HL-60 (cell line): Measurements from ENCODE around the gene CATSPERD.

Experiments
- DNase-seq, 2 experiments: peaks; one replicate each; pipeline ENCODE4 v3.0.0-alpha.2; 2010 to 2020; ENCODE audit warnings: low read depth in 1 of 2, low spot score in 1 of 2
- H3K27ac ChIP-seq: fragments of 250-450 bp; sonication (Bioruptor Pico); replicated peaks from 2 replicates; pipeline ENCODE4 v1.5.1; 2020; ENCODE audit warnings: mild to moderate bottlenecking, moderate library complexity
- H3K27me3 ChIP-seq: fragments of 250-450 bp; sonication (Bioruptor Pico); 2 replicates; pipeline ENCODE4 v1.5.1; 2021; ENCODE audit warnings: mild to moderate bottlenecking, moderate library complexity; ENCODE audit not compliant: insufficient read depth, poor library complexity, severe bottlenecking
- H3K4me3 ChIP-seq: replicated peaks from 2 replicates; pipeline ENCODE4 v1.5.1; 2011; ENCODE audit warnings: mild to moderate bottlenecking, control low read depth, low read length; ENCODE audit not compliant: insufficient read depth
- CTCF ChIP-seq: IDR thresholded peaks from one replicate; pipeline ENCODE4 v1.5.1; 2011; ENCODE audit warnings: low read length, control low read depth, inconsistent platforms; ENCODE audit not compliant: insufficient read depth
- GABPA ChIP-seq: IDR thresholded peaks from 2 replicates; pipeline ENCODE4 v1.6.1; 2012; ENCODE audit warnings: low read depth
- POLR2AphosphoS5 ChIP-seq: IDR thresholded peaks from 2 replicates; pipeline ENCODE4 v1.6.1; 2012; ENCODE audit warnings: low read depth
- REST ChIP-seq: IDR thresholded peaks from 2 replicates; pipeline ENCODE4 v1.6.1; 2012; ENCODE audit warnings: low read depth; ENCODE audit not compliant: insufficient replicate concordance
- SPI1 ChIP-seq: IDR thresholded peaks from 2 replicates; pipeline ENCODE4 v1.6.1; 2012; ENCODE audit warnings: low read depth, mild to moderate bottlenecking, borderline replicate concordance

The CATSPERD gene

GRCh38 chr19:5678071-5678718 lies 42.2 kb upstream of the CATSPERD start:
- DNase-seq, result no peak
- no peak for TF ChIP-seq SPI1
- TF ChIP-seq CTCF, result no peak
- no peak for TF ChIP-seq GABPA
- no peak for TF ChIP-seq REST
- TF ChIP-seq POLR2AphosphoS5, result no peak
- H3K27me3 ChIP-seq, result no peaks in the 10 kb centered on the region
- no peak overlapping the region for H3K4me3 ChIP-seq
- H3K27ac ChIP-seq, result no peak overlapping the region

- DNase-seq, result peak in 1 of 2 experiments; percentile 42
- no peak for TF ChIP-seq CTCF
- no peak for TF ChIP-seq REST
- no peak for TF ChIP-seq GABPA
- no peak for TF ChIP-seq SPI1
- TF ChIP-seq POLR2AphosphoS5, result no peak
- peak overlapping the region; percentile 90 for H3K27ac ChIP-seq
- H3K4me3 ChIP-seq, result peak overlapping the region; percentile 97
- no peaks in the 10 kb centered on the region for H3K27me3 ChIP-seq
These were observed 41.0 kb upstream of the CATSPERD start for GRCh38 chr19:5679289-5680083.

GRCh38 chr19:5680084-5680436 lies 40.4 kb upstream of the CATSPERD start:
- peak in 1 of 2 experiments; percentile 61 for DNase-seq
- Histone ChIP-seq H3K27me3 (no peaks in the 10 kb centered on the region), H3K4me3 (peak overlapping the region; percentile 97), H3K27ac (peak overlapping the region; percentile 90)
- TF ChIP-seq CTCF, result no peak
- TF ChIP-seq POLR2AphosphoS5, result no peak
- no peak for TF ChIP-seq GABPA
- no peak for TF ChIP-seq SPI1
- TF ChIP-seq REST, result no peak
